Measurements from ENCODE around the gene TLK2.

GRCh38 chr17:62615503-62615902 lies 136.9 kb downstream of the TLK2 start:
- TF ChIP-seq CTCF (IDR thresholded peaks at IDR 0.05; ENCODE audit: low read length) = no peak
- TF ChIP-seq EZH2 (optimal IDR thresholded peaks at IDR 0.05; ENCODE audit: low read depth, low read length) = no peak
- TF ChIP-seq EZH2phosphoT487 (IDR thresholded peaks at IDR 0.05; ENCODE audit: low read length) = no peak
